HG02642 (cell line): ENCODE measurements around the gene TBC1D2.

Experiments used
- ATAC-seq: cut with Tn5 transposase; IDR thresholded peaks from one replicate; pipeline ENCODE4 v1.9.1; 2021; ENCODE audit warnings: mild to moderate bottlenecking; ENCODE audit not compliant: unreplicated experiment, poor library complexity

TBC1D2 gene

DNA sequence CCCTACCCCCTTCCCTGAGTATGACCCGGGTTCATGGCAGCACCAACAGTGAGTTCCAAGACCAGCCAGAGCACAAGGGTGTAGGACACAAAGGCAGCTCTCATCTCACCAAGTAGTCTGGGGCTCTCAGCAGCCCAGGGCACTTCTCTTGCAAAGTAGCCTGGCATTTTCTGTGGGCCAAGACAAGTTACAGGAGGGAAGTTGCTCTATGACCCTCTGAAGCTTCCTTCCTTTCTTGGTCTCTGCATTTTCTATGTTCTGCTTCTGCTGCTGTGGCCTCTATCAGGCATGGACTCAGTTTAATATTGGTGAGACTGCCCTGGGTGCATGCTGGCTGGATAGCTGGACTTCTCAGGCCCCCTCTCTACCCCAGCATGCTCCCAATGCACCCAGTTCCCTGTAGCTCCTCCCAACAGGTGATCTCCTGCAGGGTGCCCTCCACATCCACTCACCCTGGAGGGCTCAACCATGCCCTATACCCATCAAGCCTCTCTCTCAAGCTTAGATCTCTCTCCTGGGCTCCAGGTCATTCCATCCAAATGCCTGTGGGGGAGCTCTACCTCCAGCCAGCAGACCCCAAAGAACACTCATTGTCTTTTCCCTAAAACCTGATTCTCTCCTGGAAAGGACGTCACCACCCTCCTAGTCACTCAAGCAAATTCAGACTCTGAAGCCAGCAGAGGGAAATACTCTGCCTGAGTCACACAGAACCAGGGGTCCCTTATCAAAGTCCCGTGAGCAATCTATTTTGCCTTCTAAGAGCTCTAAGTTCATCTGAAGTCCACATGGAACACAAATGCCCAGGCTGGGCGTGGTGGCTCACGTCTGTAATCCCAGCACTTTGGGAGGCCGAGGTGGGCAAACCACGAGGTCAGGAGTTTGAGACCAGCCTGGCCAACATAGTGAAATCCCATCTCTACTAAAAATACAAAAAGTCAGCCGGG lies 13.8 kb downstream of the TBC1D2 start:
- ATAC-seq: no peak

DNA sequence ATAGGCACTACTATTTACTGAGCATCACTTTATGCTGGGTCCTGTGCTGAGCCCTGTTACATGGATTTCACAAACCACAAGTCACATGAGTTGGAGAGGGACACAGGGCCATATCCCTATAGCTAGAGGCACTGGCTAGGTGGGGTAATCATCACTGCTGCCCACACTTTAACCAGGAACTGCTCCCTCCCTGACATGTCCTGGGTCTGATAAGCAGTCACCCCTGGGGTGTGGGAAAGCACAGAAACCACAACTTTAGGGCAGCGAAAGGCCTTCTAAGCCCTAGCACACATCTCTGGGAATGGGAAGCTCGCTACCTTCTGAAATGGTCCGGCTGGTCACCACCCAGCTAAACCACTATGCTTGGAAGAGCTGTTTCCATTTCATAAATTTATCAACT lies 15.0 kb downstream of the TBC1D2 start:
- ATAC-seq: no peak

DNA sequence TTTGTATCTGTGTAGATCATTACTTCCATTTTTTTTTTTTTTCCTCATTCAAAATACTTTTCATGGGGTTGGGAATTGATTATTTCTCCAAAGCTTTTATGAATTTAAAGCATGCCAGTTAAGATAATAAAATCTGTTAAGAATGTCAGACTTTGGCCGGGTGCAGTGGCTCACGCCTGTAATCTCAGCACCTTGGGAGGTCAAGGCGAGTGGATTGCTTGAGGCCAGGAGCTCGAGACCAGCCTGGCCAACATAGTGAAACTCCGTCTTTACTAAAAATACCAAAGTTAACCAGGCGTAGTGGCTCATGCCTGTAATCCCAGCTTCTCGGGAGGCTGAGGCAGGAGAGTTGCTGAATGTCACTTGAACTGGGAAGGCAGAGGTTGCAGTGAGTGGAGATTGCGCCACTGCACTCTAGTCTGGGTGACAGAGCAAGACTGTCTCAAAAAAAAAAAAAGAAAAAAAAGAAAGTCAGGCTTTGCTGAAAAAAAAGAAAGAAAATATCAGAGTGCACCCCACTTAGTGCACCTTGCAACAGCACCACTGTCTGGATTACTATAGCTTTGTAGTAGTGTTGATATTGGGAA lies 18.5 kb downstream of the TBC1D2 start:
- no peak for ATAC-seq

DNA sequence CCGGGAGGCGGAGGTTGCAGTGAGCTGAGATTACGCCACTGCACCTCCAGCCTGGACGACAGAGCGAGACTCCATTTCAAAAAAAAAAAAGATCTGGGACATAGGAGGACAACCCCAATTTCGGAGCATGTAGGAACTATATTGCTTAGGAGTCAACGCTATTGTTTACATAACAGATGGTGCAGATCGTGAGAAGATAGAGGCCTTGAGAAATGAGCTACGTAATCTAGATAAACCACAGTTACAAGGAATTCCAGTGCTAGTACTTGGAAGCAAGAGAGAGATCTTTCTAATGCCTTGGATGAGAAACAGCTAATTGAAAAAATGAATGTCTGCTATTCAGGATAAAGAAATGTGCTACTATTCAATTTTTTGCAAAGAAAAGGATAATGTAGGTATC lies 20.3 kb downstream of the TBC1D2 start:
- no peak for ATAC-seq

DNA sequence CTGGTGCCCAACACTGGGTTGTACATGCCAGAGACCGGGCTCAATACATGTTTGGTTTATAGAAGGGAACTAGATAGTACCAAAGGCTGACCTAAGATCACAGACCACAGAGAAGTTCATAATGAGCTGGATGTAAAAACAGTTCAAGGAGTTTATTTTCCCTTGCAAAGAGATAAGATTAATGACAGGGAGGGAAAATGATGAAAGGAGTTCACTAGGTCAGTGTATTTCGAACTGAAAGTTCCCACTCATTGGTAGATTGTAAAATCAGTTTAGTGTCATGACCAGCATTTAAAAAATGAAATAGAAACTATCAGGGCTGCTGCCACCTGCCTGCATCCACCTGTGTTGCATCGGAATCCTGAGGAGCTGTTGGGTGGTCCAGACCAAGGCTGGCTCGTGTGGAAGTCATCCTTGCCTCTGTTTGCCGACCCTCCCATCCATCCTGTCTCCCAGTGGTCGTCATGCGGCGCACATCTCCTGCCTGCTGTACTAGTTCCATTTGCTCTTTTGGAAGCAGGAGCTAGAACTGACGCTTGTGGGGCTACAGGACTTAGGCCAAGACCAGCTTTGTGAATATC lies 21.1 kb downstream of the TBC1D2 start:
- ATAC-seq: no peak

DNA sequence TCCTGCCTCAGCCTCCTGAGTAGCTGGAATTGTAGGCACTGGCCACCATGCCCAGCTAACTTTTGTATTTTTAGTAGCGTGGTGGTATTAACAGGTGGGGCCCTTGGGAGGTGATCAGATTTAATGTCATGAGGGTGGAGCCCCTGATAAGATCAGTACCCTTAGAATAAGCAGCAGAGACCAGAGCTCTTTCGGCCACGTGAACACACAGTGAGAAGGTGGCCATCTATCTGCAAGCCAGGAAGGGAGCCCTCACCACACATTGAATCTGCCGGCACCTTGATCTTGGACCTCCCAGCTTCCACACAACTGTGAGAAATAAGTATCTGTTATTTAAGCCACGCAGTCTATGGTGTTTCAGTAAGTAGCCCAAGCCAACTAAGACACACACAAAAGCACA lies 22.5 kb downstream of the TBC1D2 start:
- ATAC-seq: no peak

DNA sequence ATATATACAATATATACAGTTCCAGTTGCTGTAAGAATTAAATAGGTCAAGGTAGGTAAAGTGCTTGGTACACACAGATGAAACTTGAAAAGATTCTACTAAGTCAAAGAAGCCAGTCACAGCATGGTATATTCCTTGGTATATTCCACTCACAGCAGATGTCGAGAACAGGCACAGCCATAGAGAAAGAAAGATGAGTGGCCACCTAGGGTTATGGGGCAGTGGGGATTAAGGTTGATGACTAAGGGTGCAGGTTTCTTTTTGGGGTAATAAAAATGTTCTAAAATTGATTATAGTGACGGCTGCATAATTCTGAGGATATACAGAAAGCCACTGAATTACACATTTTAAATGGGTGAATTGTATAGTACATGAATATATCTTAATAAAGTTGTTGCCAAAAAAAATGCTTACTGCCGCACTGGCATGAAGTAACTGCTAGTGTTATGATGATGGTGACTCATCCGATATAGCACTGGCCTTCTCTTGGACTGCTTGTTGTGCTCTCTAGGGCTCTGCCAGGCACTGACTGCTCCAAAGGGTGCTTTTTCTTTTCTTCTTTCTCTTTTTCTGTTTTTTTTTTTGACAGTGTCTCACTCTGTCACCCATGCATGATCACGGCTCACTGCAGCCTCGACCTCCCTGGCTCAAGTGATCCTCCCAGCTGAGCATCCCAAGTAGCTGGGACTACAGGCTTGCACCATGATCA lies 23.5 kb downstream of the TBC1D2 start:
- ATAC-seq: no peak

DNA sequence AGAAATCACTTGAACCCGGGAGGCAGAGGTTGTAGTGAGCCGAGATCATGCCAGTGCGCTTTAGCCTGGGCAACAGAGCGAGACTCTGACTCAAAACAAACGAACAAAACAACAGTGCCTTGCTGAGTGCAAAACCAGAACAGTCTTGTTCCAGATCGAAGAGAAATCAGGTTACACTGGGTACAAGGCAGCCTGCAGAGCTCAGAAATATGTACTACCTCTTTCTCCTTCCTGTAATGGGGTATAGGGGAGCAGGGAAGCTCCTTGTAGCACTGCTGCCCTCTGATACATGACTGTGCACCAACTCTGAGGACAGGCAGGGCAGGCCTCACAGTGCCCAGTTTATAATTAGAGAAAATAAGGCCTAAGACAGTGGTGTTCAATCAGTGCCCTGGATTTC lies 24.7 kb downstream of the TBC1D2 start:
- no peak for ATAC-seq

DNA sequence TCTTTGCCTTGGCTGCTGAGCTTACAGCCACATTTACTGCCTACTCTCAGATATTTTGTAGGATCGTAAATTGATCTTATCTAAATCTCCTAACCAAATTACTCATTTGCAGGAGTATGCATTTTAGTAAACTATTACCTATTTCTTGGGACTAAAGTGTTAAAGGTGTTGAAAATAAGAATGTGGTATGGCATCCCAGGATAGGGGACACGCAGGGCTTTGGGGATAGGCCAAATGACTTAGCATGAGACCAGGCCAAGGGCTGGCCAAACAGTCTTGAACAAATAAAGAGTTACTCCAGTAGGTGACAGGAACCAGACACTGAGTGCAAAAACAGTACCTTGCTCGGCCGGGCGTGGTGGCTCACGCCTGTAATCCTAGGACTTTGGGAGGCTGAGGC lies 25.1 kb downstream of the TBC1D2 start:
- no peak for ATAC-seq

DNA sequence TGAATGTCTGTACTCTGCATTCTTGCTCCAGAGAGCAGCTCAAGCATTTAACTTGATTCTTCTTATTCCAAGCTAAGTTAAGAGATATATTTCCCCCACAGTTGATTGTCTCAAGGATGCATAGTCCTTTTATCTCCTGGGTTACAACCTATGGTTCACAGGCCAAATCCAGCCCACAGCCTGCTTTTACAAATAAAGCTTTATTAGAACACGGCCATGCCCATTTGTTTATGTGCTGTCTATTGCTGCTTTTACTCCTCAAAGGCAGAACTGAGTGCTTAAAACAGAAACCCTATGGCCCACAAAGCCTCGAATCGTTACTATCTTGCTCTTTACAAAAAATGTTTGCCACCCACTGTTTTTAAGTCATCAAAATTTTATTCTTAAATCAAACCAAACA lies 25.8 kb downstream of the TBC1D2 start:
- ATAC-seq: no peak

DNA sequence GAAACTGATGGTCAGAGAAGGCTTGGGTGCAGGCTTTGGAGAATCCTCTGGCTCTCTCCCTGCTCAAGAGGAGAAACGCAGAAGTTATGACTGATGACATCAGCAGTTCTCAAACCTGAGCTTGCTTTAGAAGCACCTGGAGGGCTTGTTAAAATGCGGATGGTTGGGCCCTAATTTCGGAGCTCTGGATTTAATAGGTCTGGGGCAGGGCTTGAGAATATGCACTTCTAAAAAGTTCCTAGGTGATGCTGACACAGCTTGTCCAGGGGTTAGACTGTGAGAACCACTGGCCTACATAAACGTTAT lies 26.4 kb downstream of the TBC1D2 start:
- no peak for ATAC-seq

DNA sequence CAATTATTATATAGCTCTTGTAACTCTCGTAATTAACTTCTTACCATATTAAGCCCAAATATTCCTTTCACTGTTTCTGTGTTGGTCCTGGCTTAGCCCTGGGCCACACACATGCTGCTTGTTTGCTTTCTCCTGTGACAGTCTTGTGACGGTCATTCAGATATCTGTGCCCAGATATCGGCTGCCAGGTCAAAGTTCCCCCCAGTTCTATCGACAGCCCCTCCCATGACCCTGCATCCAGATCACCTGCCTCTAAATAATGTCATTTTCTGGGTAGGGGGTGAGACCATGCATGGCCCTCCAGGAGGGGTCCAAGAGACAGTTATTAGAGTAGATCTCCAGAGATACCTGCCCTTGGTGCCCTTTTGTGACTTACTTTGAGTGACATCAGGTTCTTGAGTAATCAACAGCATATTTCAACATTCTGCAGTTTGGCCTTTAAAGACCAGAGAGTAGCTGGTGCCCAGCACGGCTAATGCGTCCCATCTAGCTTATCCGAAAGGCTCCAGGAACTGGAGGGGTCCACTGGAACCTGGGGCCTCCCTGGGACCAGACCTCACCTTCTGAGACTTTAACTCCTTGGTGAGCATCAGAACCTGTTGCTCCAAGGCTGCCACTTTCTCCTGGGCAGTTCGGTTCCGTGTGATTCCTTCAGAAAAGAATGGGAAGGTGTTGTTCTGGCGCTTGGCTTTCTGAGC lies 26.9 kb downstream of the TBC1D2 start:
- ATAC-seq: no peak

DNA sequence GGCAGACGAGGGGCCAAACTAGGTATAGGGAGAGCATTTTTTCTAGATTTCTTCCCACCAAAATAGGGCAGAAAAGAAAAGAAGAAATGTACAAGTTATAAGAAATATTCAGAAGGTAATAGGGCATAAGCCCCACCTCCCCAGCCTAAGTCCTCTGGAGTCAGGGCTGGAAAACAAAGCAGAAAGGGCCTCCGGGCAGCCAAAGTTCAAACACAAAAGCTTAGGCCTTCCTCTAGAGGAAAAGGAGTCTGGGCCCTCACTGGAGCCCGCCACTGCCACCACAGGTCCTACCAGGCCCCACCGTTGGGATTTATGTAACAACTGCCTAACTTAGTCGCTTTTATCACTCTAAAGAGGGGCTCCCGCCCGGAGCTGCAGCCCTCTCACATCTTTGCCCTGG lies 27.6 kb downstream of the TBC1D2 start:
- ATAC-seq: no peak

DNA sequence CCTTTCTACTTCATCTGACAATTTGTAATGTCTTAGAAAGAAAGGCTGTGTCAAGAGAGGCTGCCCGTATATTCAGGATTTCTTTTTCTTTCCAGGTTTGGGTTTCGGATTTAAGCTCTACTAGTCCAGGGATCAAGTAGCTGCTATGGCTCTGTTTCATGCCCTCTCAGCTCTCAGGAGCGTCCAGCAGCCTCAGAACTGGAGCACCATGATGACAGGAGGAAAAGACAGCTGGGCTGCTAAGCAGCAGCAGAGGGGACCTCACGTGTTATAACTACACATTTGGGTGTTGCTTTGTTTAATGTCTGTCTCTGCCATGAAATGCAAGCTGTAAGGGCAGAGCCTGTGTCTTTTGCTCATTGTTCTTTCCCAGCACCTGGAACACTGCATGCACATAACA lies 28.5 kb downstream of the TBC1D2 start:
- no peak for ATAC-seq

DNA sequence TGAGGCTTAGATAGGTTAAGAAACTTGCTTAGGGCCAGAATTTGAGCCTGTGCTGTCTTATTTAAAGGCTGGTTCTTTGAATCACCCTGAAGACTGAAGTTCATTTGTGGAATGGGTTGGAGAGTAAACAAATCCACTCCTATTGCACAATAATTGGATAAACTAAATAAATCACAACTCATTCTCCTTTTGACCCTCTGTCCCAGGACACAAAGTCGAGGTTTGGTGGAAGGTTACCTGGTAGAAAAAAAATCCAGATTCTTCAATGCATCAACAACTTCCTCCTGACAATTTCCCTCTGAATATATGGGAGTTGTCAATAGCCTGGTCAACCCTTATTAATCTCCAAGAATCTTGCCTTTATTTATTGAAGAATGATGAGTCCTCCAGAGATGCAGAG lies 28.9 kb downstream of the TBC1D2 start:
- ATAC-seq: no peak

DNA sequence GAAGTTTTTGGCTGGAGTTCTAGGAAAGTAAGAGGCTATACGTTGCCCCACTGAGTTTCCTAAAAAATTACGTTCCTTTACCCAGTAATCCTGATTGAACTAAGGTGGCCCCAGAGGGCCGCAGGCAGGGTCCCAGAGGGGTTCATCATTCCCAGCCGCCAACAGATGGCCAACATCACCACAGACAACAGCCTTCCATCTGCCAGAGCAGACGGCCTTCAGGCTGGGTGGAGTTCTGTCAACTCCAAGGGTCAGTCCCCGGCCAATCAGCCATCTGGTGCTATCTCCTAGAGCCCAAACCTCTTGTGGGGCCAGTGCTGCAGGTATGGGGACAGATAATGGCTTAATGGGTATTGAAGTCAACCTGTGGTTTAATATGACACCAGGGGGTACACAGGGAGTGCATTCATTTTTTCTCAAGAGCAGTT lies 30.4 kb downstream of the TBC1D2 start:
- no peak for ATAC-seq

DNA sequence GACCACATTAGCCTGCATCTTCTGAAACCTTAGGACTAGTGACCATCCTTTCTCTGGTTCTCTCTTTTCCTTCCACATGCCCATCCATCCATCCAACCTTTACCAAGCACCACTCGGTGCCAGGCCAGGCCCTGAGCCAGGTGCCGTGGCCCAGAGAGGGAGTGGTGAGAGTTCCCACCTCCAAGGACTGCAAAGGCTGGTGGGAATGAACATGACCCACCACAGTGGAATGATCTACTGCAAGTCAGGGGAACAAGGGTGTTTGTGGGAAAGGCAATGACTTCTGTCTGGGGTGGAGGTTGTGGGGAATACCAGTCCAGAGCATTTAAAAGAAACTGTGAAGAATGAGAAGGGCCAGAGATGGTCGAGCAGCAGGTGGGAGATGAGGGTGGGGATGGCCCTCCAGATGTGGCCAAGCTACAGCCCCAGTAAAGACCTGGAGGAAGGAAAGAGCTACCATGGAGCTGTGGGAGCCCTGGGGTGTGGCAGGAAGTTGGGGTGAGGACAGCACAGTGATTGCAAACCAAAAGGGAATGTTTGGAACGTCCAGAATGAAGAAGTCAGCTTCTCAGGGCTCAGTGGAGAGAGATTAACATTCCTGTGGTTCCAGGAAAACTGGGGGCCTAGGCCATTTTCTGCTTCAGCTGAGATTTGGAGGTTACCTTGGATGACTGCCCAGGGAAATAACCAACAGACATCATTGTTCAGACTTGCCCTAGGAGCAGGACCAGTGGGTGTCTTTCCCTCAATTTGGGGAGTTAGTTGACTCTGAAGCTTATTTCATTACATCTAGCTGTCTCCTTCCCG lies 32.4 kb downstream of the TBC1D2 start:
- ATAC-seq: no peak

DNA sequence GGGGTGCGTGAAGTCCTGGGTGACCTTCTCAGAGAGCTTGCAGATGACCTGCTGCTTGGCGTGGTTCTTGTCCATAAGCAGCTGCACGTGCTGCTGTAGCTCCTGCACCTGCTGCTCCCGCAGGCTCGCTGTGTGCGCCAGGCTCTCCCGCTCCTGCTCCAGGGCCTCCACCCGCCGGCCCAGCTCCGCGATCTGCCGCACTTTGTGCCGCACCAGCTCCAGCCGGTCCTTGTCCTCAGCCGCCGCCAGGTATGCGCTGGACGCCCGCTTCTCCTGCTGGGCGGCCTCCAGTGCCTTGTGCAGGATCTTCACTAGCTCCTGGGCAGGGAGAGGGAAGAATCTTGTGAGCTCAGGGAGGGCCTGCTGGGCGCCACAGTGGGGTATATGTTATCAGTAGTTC lies 34.5 kb downstream of the TBC1D2 start:
- no peak for ATAC-seq

DNA sequence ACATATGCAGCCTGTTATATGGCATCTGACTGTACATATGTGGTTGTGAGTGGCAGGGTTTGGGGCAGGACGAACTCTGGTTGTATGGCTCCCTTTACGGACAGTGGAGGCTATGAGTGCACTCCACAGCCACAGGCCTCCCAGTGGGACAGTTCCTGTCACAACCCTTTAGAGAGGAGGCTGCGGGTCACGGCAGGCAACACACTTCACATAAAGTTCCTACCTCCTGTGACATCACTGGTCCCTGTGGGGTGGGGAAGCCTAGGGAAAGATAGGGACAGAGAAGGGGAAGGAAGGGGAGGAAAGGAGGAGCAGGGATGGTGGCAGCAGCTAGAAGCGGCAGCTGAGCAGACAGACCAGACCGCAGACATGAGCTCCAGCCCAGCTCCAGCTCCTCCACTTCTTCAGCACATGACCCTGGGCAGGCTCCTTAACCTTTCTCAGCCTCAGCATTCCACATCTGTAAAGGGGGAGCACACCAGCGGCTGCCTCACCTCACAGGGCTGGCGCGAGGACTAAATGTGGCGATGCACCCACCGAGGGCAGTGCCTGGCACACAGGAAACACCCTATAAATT lies 35.6 kb downstream of the TBC1D2 start:
- ATAC-seq: no peak

DNA sequence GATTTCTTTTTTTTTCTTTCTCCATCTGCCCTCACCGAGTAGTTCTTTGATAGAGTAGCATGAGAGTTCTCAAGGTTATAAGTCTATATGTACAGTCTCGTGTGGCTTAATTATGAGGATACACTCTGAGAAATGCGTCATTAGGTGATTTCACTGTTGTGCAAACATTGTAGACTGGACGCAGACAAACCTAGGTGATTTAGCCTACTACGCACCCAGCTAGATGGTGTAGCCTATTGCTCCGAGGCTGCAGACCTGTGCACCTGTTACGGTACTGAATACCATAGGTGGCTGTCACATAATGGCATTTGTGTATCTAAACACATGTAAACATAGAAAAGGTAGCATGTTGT lies 36.1 kb downstream of the TBC1D2 start:
- no peak for ATAC-seq
